SU-DHL-6 (cell line): ENCODE results near the gene SFT2D3.

Experiments
- H2AFZ ChIP-seq: fragments of 200-600 bp; sonication (generic); 2 replicates; pipeline ENCODE4 v1.6.1; 2014; ENCODE audit warnings: low read depth, mild to moderate bottlenecking, moderate library complexity, mixed read lengths, antibody characterized with exemption, low read length; ENCODE audit not compliant: severe bottlenecking
- H3F3A ChIP-seq: fragments of 200-600 bp; shearing (Covaris generic); 2 replicates; pipeline ENCODE4 v1.6.0; 2016; ENCODE audit warnings: antibody characterized with exemption, mild to moderate bottlenecking; ENCODE audit not compliant: insufficient read depth
- H3K27ac ChIP-seq: fragments of 200-600 bp; sonication (generic); 2 replicates; pipeline ENCODE4 v1.5.1; 2016; ENCODE audit warnings: low read depth, mild to moderate bottlenecking, low read length, moderate library complexity, mixed read lengths
- H3K27me3 ChIP-seq: fragments of 200-600 bp; sonication (generic), shearing (Covaris generic); 2 replicates; pipeline ENCODE4 v1.6.0; 2014; ENCODE audit warnings: mild to moderate bottlenecking, low read length
- H3K36me3 ChIP-seq: fragments of 200-600 bp; sonication (generic); 2 replicates; pipeline ENCODE4 v1.6.1; 2014; ENCODE audit warnings: mild to moderate bottlenecking, low read length, mixed read lengths
- H3K4me2 ChIP-seq: fragments of 300-600, 200-600 bp; shearing (Covaris generic), sonication (generic); 2 replicates; pipeline ENCODE4 v1.6.0; 2014; ENCODE audit warnings: low read length, low read depth, mild to moderate bottlenecking; ENCODE audit not compliant: poor library complexity, severe bottlenecking
- H3K4me3 ChIP-seq: fragments of 200-600 bp; sonication (generic); 2 replicates; pipeline ENCODE4 v1.5.1; 2014; ENCODE audit warnings: antibody characterized with exemption, low read length, mild to moderate bottlenecking, mixed read lengths; ENCODE audit not compliant: insufficient read depth, poor library complexity, severe bottlenecking
- H3K79me2 ChIP-seq: fragments of 200-600 bp; sonication (generic); 2 replicates; pipeline ENCODE4 v1.6.1; 2014; ENCODE audit warnings: mild to moderate bottlenecking, low read length, moderate library complexity; ENCODE audit not compliant: insufficient read depth
- H3K9ac ChIP-seq: fragments of 200-600 bp; sonication (generic); 2 replicates; pipeline ENCODE4 v1.7.0; 2014; ENCODE audit warnings: mild to moderate bottlenecking, low read length
- H3K9me2 ChIP-seq: fragments of 200-600 bp; sonication (generic); replicated peaks from 2 replicates; pipeline ENCODE4 v1.6.1; 2014; ENCODE audit warnings: low read length; ENCODE audit not compliant: insufficient read depth
- H3K9me3 ChIP-seq: fragments of 200-600 bp; sonication (generic); 2 replicates; pipeline ENCODE4 v1.6.1; 2014; ENCODE audit warnings: low read length, mixed read lengths; ENCODE audit not compliant: insufficient read depth
- H4K20me1 ChIP-seq: fragments of 200-600 bp; sonication (generic); 2 replicates; pipeline ENCODE4 v1.6.1; 2014; ENCODE audit warnings: low read depth, mild to moderate bottlenecking, antibody characterized with exemption, low read length, moderate library complexity, mixed read lengths
- CTCF ChIP-seq: fragments of 200-600 bp; sonication (generic); IDR thresholded peaks from one replicate; pipeline ENCODE4 v1.5.1; 2017; ENCODE audit warnings: antibody characterized with exemption, mild to moderate bottlenecking, low read length, moderate library complexity; ENCODE audit not compliant: insufficient read depth, poor library complexity, severe bottlenecking
- EZH2phosphoT487 ChIP-seq: fragments of 200-600 bp; sonication (generic), shearing (Covaris generic); conservative IDR thresholded peaks from 2 replicates; pipeline ENCODE4 v1.6.1; 2018; ENCODE audit warnings: mild to moderate bottlenecking, antibody characterized with exemption, low read length, moderate library complexity, mixed read lengths

SFT2D3 gene

GRCh38 chr2:127660291-127660578, 41.1 kb upstream of the SFT2D3 start:
- Histone ChIP-seq H3K4me3 (no peak overlapping the region), H3K4me2 (no peak overlapping the region), H3K9me2 (no peaks in the 10 kb centered on the region), H3K27me3 (no peaks in the 10 kb centered on the region), H3K27ac (no peak overlapping the region), H2AFZ (no peak overlapping the region), H3K36me3 (no peaks in the 10 kb centered on the region), H3K79me2 (no peaks in the 10 kb centered on the region), H3K9ac (no peak overlapping the region), H3K9me3 (no peaks in the 10 kb centered on the region), H4K20me1 (no peaks in the 10 kb centered on the region), H3F3A (no peaks in the 10 kb centered on the region)
- TF ChIP-seq CTCF = no peak

GRCh38 chr2:127661072-127661649, 40.1 kb upstream of the SFT2D3 start:
- Histone ChIP-seq H3K79me2 (no peaks in the 10 kb centered on the region), H3F3A (no peaks in the 10 kb centered on the region), H3K36me3 (no peaks in the 10 kb centered on the region), H4K20me1 (no peaks in the 10 kb centered on the region), H3K27me3 (no peaks in the 10 kb centered on the region), H3K9ac (no peak overlapping the region), H3K9me3 (no peaks in the 10 kb centered on the region), H3K4me3 (no peak overlapping the region), H3K9me2 (no peaks in the 10 kb centered on the region), H3K4me2 (no peak overlapping the region), H3K27ac (no peak overlapping the region), H2AFZ (no peak overlapping the region)
- no peak for TF ChIP-seq EZH2phosphoT487
- no peak for TF ChIP-seq CTCF

GRCh38 chr2:127661949-127662510, 39.3 kb upstream of the SFT2D3 start:
- H3K36me3 ChIP-seq = no peaks in the 10 kb centered on the region
- H3K4me2 ChIP-seq = no peak overlapping the region
- no peaks in the 10 kb centered on the region for H3K27me3 ChIP-seq
- no peak for TF ChIP-seq CTCF
- no peak for TF ChIP-seq EZH2phosphoT487
- H3K9me3 ChIP-seq = no peaks in the 10 kb centered on the region
- no peaks in the 10 kb centered on the region for H3K79me2 ChIP-seq
- no peaks in the 10 kb centered on the region for H4K20me1 ChIP-seq
- no peak overlapping the region for H3K4me3 ChIP-seq
- H2AFZ ChIP-seq = no peak overlapping the region
- H3K27ac ChIP-seq = no peak overlapping the region
- H3F3A ChIP-seq = no peaks in the 10 kb centered on the region
- no peak overlapping the region for H3K9ac ChIP-seq
- no peaks in the 10 kb centered on the region for H3K9me2 ChIP-seq
